Measurements from ENCODE around the gene XPR1.

GRCh38 chr1:180646093-180646492, 14.3 kb downstream of the XPR1 start:
- no peak for TF ChIP-seq EZH2 (IDR thresholded peaks at IDR 0.05; ENCODE audit: borderline replicate concordance, control insufficient read depth, low read depth, low read length)
- no peak for TF ChIP-seq CTCF (IDR thresholded peaks at IDR 0.05 in 2 of 3, conservative IDR thresholded peaks at IDR 0.05 in 1 of 3; ENCODE audit: control insufficient read depth in 2 of 3, extremely low read depth in 1 of 3, insufficient read depth in 1 of 3, low read depth in 3 of 3, low read length in 3 of 3)
